Right cardiac atrium (tissue), 5 donors: Measurements from ENCODE around the gene VWC2. TPM values are rescaled to one million over a fixed set of nuclear protein-coding genes. Genes with fewer than 3 reads are reported as not detected.
A peak's percentile ranks its signal among the peaks of the same experiment; 100 is the strongest.

ENCODE experiments used
- ATAC-seq, 2 donors: fragments of 200-7000 bp; cut with Tn5 transposase; one replicate each; pipeline versions ENCODE4 v1.8.0 to v1.9.1; 2020; ENCODE audit warnings: moderate library complexity in 2 of 2, mild to moderate bottlenecking in 1 of 2
- DNase-seq, 3 donors: peaks; one replicate each; pipeline ENCODE4 v3.0.0-alpha.2; 2020
- H3K27ac ChIP-seq: one replicate; pipeline ENCODE4 v1.5.1; 2013; ENCODE audit warnings: mild to moderate bottlenecking, low read length, control low read depth, moderate library complexity
- H3K27me3 ChIP-seq: one replicate; pipeline ENCODE4 v1.6.1; 2013; ENCODE audit not compliant: control insufficient read depth, insufficient read depth
- H3K4me1 ChIP-seq: one replicate; pipeline ENCODE4 v1.6.1; 2013; ENCODE audit warnings: low read length; ENCODE audit not compliant: control insufficient read depth, insufficient read depth
- H3K4me3 ChIP-seq: one replicate; pipeline ENCODE4 v1.5.1; 2013; ENCODE audit warnings: low read length, control low read depth
- H3K9me3 ChIP-seq: one replicate; pipeline ENCODE4 v1.6.1; 2013; ENCODE audit warnings: low read length; ENCODE audit not compliant: control insufficient read depth
- WGBS: extraction: QIAGEN DNeasy Blood & Tissue Kit; methylation state at CpG from one replicate; pipeline ENCODE4 v1.1.7; 2013; 5-methylcytosine and 5-hydroxymethylcytosine counted together
- intact Hi-C, 4 donors: fragments of 100-400 bp; cut with DNase I; formaldehyde crosslinking; loops; one replicate each; pipeline versions ENCODE4 v1.11.0 to v1.14.0; 2022 to 2023
- polyA plus RNA-seq: library from polyadenylated mRNA; stranded (reverse); fragments of 200-250 nt; gene quantifications from one replicate; pipeline ENCODE4 v1.2.3, GENCODE V29; 2013
- total RNA-seq, 4 donors: library from RNA; stranded (reverse); fragmentation: NEBNext Ultra II Directional; extraction: Animal tissue kit (Norgen Biotek cat#: 25700); gene quantifications; one replicate each; pipeline ENCODE4 v1.2.1, GENCODE V29; 2021
- donor health status: healthy with polysubstance abuse.
- donor health status: DM: no; HTN: yes; CAD: no.
- donor health status: DM: no; HTN: no; CAD: no.
- donor health status: DM: no; HTN: yes; CAD: no; lungs with severe emphysema.
- donor health status: DM: yes; HTN: yes; CAD: no.

Gene VWC2
- total and polyA plus RNA-seq, 5 donors: 3.6 to 11.9 (median 9.8) TPM

GRCh38 chr7:49885593-49886285 lies 112.3 kb downstream of the VWC2 start:
- H3K4me3 ChIP-seq: no peak overlapping the region
- WGBS: 70% methylated on average over 11 of the region's 11 CpGs
- no peaks in the 10 kb centered on the region for H3K9me3 ChIP-seq
- H3K27me3 ChIP-seq: no peaks in the 10 kb centered on the region
- intact Hi-C loops: no loop called here
- no peaks in the 10 kb centered on the region for H3K4me1 ChIP-seq
- H3K27ac ChIP-seq: no peak overlapping the region
- DNase-seq: no peak
- ATAC-seq: no peak

- no peaks in the 10 kb centered on the region for H3K4me1 ChIP-seq
- intact Hi-C loops: no loop called here
- no peaks in the 10 kb centered on the region for H3K9me3 ChIP-seq
- H3K27ac ChIP-seq: no peak overlapping the region
- WGBS: 82% methylated on average over 2 of the region's 2 CpGs
- no peak overlapping the region for H3K4me3 ChIP-seq
- DNase-seq (no peak), ATAC-seq (no peak)
- H3K27me3 ChIP-seq: no peaks in the 10 kb centered on the region
Observed at GRCh38 chr7:49892481-49892880, 119.0 kb downstream of the VWC2 start.

- Histone ChIP-seq H3K27ac (no peak overlapping the region), H3K9me3 (no peaks in the 10 kb centered on the region), H3K27me3 (no peaks in the 10 kb centered on the region), H3K4me3 (no peak overlapping the region), H3K4me1 (no peaks in the 10 kb centered on the region)
- intact Hi-C loops: no loop called here
- WGBS: 46% methylated on average over 4 of the region's 4 CpGs
- DNase-seq: no peak
- ATAC-seq: no peak
Observed at GRCh38 chr7:49893131-49893530, 119.7 kb downstream of the VWC2 start.

- DNase-seq (peak in 2 of 3 donors; percentile 59 to 63), ATAC-seq (peak; percentile 57 to 88)
- 53% methylated on average over 4 of the region's 4 CpGs for WGBS
- no peaks in the 10 kb centered on the region for H3K4me1 ChIP-seq
- no peak overlapping the region for H3K27ac ChIP-seq
- H3K27me3 ChIP-seq: no peaks in the 10 kb centered on the region
- intact Hi-C loops: no loop called here
- H3K4me3 ChIP-seq: no peak overlapping the region
- no peaks in the 10 kb centered on the region for H3K9me3 ChIP-seq
Observed at GRCh38 chr7:49894543-49894942, 121.1 kb downstream of the VWC2 start.

DNA sequence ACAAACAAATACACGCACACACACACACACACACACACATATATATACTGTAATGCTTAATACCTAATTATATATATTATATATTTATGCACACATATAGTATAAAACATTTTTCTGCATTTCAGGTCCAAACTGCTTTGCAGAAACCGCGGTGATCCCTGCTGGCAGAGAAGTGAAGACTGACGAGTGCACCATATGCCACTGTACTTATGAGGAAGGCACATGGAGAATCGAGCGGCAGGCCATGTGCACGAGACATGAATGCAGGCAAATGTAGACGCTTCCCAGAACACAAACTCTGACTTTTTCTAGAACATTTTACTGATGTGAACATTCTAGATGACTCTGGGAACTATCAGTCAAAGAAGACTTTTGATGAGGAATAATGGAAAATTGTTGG lies 138.5 kb downstream of the VWC2 start:
- H3K4me3 ChIP-seq: no peak overlapping the region
- whole genome bisulfite sequencing: 80% methylated on average over 8 of the region's 8 CpGs
- DNase-seq (no peak), ATAC-seq (no peak)
- H3K27ac ChIP-seq: no peak overlapping the region
- no peaks in the 10 kb centered on the region for H3K27me3 ChIP-seq
- intact Hi-C loops: no loop called here
- no peaks in the 10 kb centered on the region for H3K4me1 ChIP-seq
- no peaks in the 10 kb centered on the region for H3K9me3 ChIP-seq

- Histone ChIP-seq H3K4me1 (no peaks in the 10 kb centered on the region), H3K4me3 (no peak overlapping the region), H3K27me3 (no peaks in the 10 kb centered on the region), H3K27ac (no peak overlapping the region), H3K9me3 (no peaks in the 10 kb centered on the region)
- 82% methylated on average over 6 of the region's 6 CpGs for WGBS
- intact Hi-C loops: no loop called here
- no peak for ATAC-seq
- DNase-seq: no peak
Observed at GRCh38 chr7:49926720-49927119, 153.3 kb downstream of the VWC2 start.

DNA sequence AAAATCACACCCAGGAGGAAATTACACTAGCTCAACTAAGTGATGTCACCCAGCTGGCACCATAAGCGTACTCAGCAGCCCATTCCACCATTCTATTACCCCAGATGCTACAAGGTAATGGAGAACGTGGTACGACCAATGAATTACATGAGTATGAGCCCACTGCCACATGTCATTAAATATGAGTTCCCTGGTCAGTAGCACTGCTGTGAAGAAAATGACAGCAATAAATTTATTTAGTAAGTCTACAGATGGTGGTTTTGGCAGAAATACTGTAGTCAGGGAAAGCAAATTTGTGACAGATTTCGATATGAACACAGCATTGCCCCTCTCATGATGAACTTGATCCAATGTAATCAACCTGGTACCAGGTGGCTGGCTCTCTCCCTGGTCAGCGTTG lies 154.2 kb downstream of the VWC2 start:
- intact Hi-C loops: no loop called here
- Histone ChIP-seq H3K27ac (no peak overlapping the region), H3K4me1 (no peaks in the 10 kb centered on the region), H3K9me3 (no peaks in the 10 kb centered on the region), H3K27me3 (no peaks in the 10 kb centered on the region), H3K4me3 (no peak overlapping the region)
- DNase-seq (no peak), ATAC-seq (no peak)
- WGBS: 82% methylated on average over 5 of the region's 5 CpGs

GRCh38 chr7:49928787-49929186 lies 155.3 kb downstream of the VWC2 start:
- ATAC-seq (no peak), DNase-seq (no peak)
- Histone ChIP-seq H3K4me1 (no peaks in the 10 kb centered on the region), H3K27me3 (no peaks in the 10 kb centered on the region), H3K4me3 (no peak overlapping the region), H3K9me3 (no peaks in the 10 kb centered on the region), H3K27ac (no peak overlapping the region)
- intact Hi-C loops: no loop called here
- 87% methylated on average over 2 of the region's 2 CpGs for WGBS

- no peaks in the 10 kb centered on the region for H3K27me3 ChIP-seq
- H3K4me3 ChIP-seq: no peak overlapping the region
- 86% methylated on average over 2 of the region's 2 CpGs for WGBS
- no peaks in the 10 kb centered on the region for H3K9me3 ChIP-seq
- DNase-seq: no peak
- intact Hi-C loops: no loop called here
- ATAC-seq: no peak
- no peak overlapping the region for H3K27ac ChIP-seq
- no peaks in the 10 kb centered on the region for H3K4me1 ChIP-seq
Observed at GRCh38 chr7:49931627-49932026, 158.2 kb downstream of the VWC2 start.

- DNase-seq (no peak), ATAC-seq (no peak)
- Histone ChIP-seq H3K4me3 (no peak overlapping the region), H3K9me3 (no peaks in the 10 kb centered on the region), H3K27me3 (no peaks in the 10 kb centered on the region), H3K27ac (no peak overlapping the region), H3K4me1 (no peaks in the 10 kb centered on the region)
- intact Hi-C loops: no loop called here
- 80% methylated on average over 2 of the region's 2 CpGs for WGBS
Observed at GRCh38 chr7:49937608-49938007, 164.2 kb downstream of the VWC2 start.
